ENCODE data around the gene ID3. TPM values are rescaled to one million over a fixed set of nuclear protein-coding genes. Genes with fewer than 3 reads are reported as not detected.

The ID3 gene
- total and polyA plus RNA-seq, 7 experiments from 2014 or later = 13.0 to 89.4 (median 28.3) TPM

GRCh38 chr1:23575226-23575810 is 16.0 kb upstream of the ID3 start:
- no peaks in the 10 kb centered on the region for H3K27me3 ChIP-seq (ENCODE audit: control insufficient read depth in 2 of 2, insufficient read depth in 2 of 2, low read length in 2 of 2)
- H3K4me3 Mint-ChIP-seq = peak overlapping the region in 2 of 10 donors; percentile 11 to 34
- peaks cover 0 to 10% (median 0%) of the 10 kb centered on the region in 5 donors for H3K27me3 Mint-ChIP-seq
- H3K36me3 ChIP-seq (ENCODE audit: control insufficient read depth in 2 of 3, insufficient read depth in 3 of 3, low read length in 3 of 3) = no peaks in the 10 kb centered on the region
- ATAC-seq = no peak
- peaks cover 0 to 3% (median 0%) of the 10 kb centered on the region in 11 donors for H3K9me3 Mint-ChIP-seq
- peaks cover 6 to 29% of the 10 kb centered on the region in 2 donors for H3K4me1 ChIP-seq (ENCODE audit: control insufficient read depth in 2 of 2, insufficient read depth in 2 of 2, low read length in 2 of 2)
- H3K4me1 Mint-ChIP-seq = peaks cover 12 to 63% (median 46%) of the 10 kb centered on the region in 7 donors
- peak overlapping the region in 6 of 9 donors; percentile 48 to 78 (median 60) for H3K27ac Mint-ChIP-seq
- no peaks in the 10 kb centered on the region for H3K9me3 ChIP-seq (ENCODE audit: control insufficient read depth in 2 of 3, low read length in 3 of 3)
- H3K27ac ChIP-seq (ENCODE audit: low read depth, low read length) = no peak overlapping the region
- ChIA-PET CTCF (interaction anchor here (2.0 kb wide), 1 partner anchor 23 kb away, joined by 9 read pairs; no protein-coding TSS in a partner anchor), POLR2A (interaction anchor here (1.9 to 57.7 kb wide), 4 partner anchors 8 to 22 kb away, joined by 4 to 1267 read pairs (median 46); partner anchors contain the start of gene ID3)
- DNase-seq = no peak
- intact Hi-C loops (cut with micrococcal nuclease) = no loop called here
- no peak overlapping the region for H3K4me3 ChIP-seq (ENCODE audit: low read length)
- no peaks in the 10 kb centered on the region for H3K36me3 Mint-ChIP-seq

GRCh38 chr1:23574265-23574754 is 15.0 kb upstream of the ID3 start:
- POLR2A ChIA-PET = interaction anchor here (0.6 to 57.7 kb wide), 5 partner anchors 15 to 1414 kb away, joined by 3 to 1267 read pairs (median 4); partner anchors contain the start of gene ID3

DNA sequence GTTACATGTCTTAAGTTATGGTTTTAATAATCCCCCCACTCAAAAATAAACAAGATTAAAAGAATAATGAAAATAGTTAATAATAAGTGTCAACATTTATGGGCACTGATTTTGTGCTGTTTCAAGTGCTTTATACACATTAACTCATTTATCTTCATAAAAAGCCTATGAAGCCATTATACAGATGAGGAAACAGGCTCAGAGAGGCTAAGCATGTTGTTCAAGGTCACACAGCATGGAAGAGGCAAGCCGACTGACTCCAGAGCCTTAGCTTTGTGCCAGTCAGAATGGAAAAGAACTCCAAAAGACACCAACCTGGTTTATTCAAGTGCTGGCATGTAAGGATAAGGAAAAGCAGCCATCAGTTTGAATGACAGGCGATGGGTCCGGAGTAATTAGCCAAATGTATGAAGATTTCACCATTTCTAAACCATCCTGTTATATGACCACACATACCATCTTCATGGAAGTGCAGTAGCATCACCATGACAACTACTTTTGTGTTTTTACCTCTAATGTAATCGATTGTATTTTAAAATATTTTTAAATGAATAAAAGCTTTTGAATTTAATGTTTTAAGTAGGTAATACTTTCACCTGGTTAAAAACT is 14.4 kb upstream of the ID3 start:
- Histone ChIP-seq H3K36me3 (ENCODE audit: control insufficient read depth in 2 of 3, insufficient read depth in 3 of 3, low read length in 3 of 3) (no peaks in the 10 kb centered on the region), H3K27ac (ENCODE audit: low read depth, low read length) (no peak overlapping the region), H3K9me3 (ENCODE audit: control insufficient read depth in 2 of 3, low read length in 3 of 3) (no peaks in the 10 kb centered on the region), H3K4me1 (ENCODE audit: control insufficient read depth in 2 of 2, insufficient read depth in 2 of 2, low read length in 2 of 2) (peaks cover 6 to 23% of the 10 kb centered on the region in 2 donors), H3K27me3 (ENCODE audit: control insufficient read depth in 2 of 2, insufficient read depth in 2 of 2, low read length in 2 of 2) (no peaks in the 10 kb centered on the region), H3K4me3 (ENCODE audit: low read length) (no peak overlapping the region)
- no peak for DNase-seq
- POLR2A ChIA-PET = interaction anchor here (0.7 to 57.7 kb wide), 7 partner anchors 15 to 170 kb away, joined by 3 to 1267 read pairs (median 4); partner anchors contain the start of gene ID3
- Mint-ChIP-seq H3K4me1 (peaks cover 10 to 59% (median 44%) of the 10 kb centered on the region in 7 donors), H3K4me3 (no peak overlapping the region), H3K27ac (no peak overlapping the region), H3K27me3 (peaks cover 0 to 24% (median 1%) of the 10 kb centered on the region in 5 donors), H3K9me3 (peaks cover 0 to 3% (median 0%) of the 10 kb centered on the region in 11 donors), H3K36me3 (no peaks in the 10 kb centered on the region)
- CTCF ChIA-PET = no interaction called here
- no peak for ATAC-seq
- intact Hi-C loops (cut with micrococcal nuclease) = no loop called here

More at GRCh38 chr1:23574265-23574754, 15.0 kb upstream of the ID3 start:
- Histone ChIP-seq H3K27ac (ENCODE audit: low read depth, low read length) (no peak overlapping the region), H3K4me3 (ENCODE audit: low read length) (no peak overlapping the region), H3K4me1 (ENCODE audit: control insufficient read depth in 2 of 2, insufficient read depth in 2 of 2, low read length in 2 of 2) (peaks cover 6 to 29% of the 10 kb centered on the region in 2 donors), H3K36me3 (ENCODE audit: control insufficient read depth in 2 of 3, insufficient read depth in 3 of 3, low read length in 3 of 3) (no peaks in the 10 kb centered on the region), H3K9me3 (ENCODE audit: control insufficient read depth in 2 of 3, low read length in 3 of 3) (no peaks in the 10 kb centered on the region), H3K27me3 (ENCODE audit: control insufficient read depth in 2 of 2, insufficient read depth in 2 of 2, low read length in 2 of 2) (no peaks in the 10 kb centered on the region)
- CTCF ChIA-PET = no interaction called here
- peak overlapping the region in 4 of 9 donors; percentile 5 to 78 (median 53) for H3K27ac Mint-ChIP-seq
- H3K9me3 Mint-ChIP-seq = peaks cover 0 to 3% (median 0%) of the 10 kb centered on the region in 11 donors
- intact Hi-C loops (cut with micrococcal nuclease) = no loop called here
- DNase-seq = no peak
- no peaks in the 10 kb centered on the region for H3K36me3 Mint-ChIP-seq
- peaks cover 0 to 18% (median 0%) of the 10 kb centered on the region in 5 donors for H3K27me3 Mint-ChIP-seq
- peaks cover 12 to 61% (median 44%) of the 10 kb centered on the region in 7 donors for H3K4me1 Mint-ChIP-seq
- ATAC-seq = no peak
- no peak overlapping the region for H3K4me3 Mint-ChIP-seq

- Mint-ChIP-seq H3K27me3 (peaks cover 0 to 43% (median 6%) of the 10 kb centered on the region in 5 donors), H3K36me3 (peaks cover 0 to 4% (median 0%) of the 10 kb centered on the region in 5 donors), H3K4me3 (no peak overlapping the region), H3K4me1 (peaks cover 13 to 50% (median 41%) of the 10 kb centered on the region in 7 donors), H3K27ac (no peak overlapping the region), H3K9me3 (peaks cover 0 to 3% (median 0%) of the 10 kb centered on the region in 11 donors)
- H3K4me3 ChIP-seq (ENCODE audit: low read length) = no peak overlapping the region
- H3K36me3 ChIP-seq (ENCODE audit: control insufficient read depth in 2 of 3, insufficient read depth in 3 of 3, low read length in 3 of 3) = no peaks in the 10 kb centered on the region
- no peak for ATAC-seq
- no peak for DNase-seq
- H3K27ac ChIP-seq (ENCODE audit: low read depth, low read length) = no peak overlapping the region
- intact Hi-C loops (cut with micrococcal nuclease) = no loop called here
- ChIA-PET CTCF (interaction anchor here (0.7 to 2.0 kb wide), 3 partner anchors 10 to 73 kb away, joined by 3 to 5 read pairs (median 4); no protein-coding TSS in a partner anchor), POLR2A (interaction anchor here (0.7 to 57.7 kb wide), 4 partner anchors 14 to 56 kb away, joined by 3 to 1267 read pairs (median 26); partner anchors contain the start of gene ID3)
- no peaks in the 10 kb centered on the region for H3K9me3 ChIP-seq (ENCODE audit: control insufficient read depth in 2 of 3, low read length in 3 of 3)
- no peaks in the 10 kb centered on the region for H3K27me3 ChIP-seq (ENCODE audit: control insufficient read depth in 2 of 2, insufficient read depth in 2 of 2, low read length in 2 of 2)
- peaks cover 0 to 5% of the 10 kb centered on the region in 2 donors for H3K4me1 ChIP-seq (ENCODE audit: control insufficient read depth in 2 of 2, insufficient read depth in 2 of 2, low read length in 2 of 2)
Observed at GRCh38 chr1:23571465-23571864, 12.2 kb upstream of the ID3 start.

DNA sequence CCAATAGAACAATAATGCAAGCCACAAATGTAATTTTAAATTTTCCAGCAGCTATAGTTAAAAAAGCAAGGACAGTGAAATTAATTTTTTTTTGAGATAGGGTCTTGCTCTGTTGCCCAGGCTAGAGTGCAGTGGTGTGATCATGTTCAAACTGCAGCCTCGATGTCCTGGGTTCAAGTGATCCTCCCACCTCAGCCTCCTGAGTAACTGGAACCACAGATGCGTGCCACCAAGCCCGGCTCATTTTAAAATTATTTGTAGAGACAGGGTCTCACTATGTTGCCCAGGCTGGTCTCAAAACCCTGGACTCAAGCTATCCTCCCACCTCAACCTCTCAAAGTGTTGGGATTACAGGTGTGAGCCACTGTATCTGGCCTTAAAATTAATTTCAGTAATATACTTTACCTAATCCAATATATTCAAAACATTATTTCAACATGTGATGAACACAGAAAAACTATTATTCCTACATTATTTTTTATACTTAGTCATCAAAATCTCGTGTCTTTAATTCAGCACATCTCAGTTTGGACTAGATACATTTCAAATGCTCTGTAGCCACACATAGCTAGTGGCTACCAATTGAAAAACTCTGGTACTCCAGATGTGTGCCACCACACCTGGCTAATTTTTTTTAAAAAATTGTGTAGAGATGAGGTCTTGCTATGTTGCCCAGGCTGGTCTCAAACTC is 10.8 kb upstream of the ID3 start:
- CTCF ChIA-PET = interaction anchor here (0.7 to 2.1 kb wide), 3 partner anchors 65 to 205 kb away, joined by 3 to 9 read pairs (median 4); no protein-coding TSS in a partner anchor
- intact Hi-C loops (cut with micrococcal nuclease) = no loop called here
- Mint-ChIP-seq H3K27me3 (peaks cover 0 to 56% (median 6%) of the 10 kb centered on the region in 5 donors), H3K27ac (peak overlapping the region in 2 of 9 donors; percentile 1 to 80), H3K4me1 (peaks cover 14 to 44% (median 35%) of the 10 kb centered on the region in 7 donors), H3K4me3 (peak overlapping the region in 3 of 10 donors; percentile 76 to 98 (median 76)), H3K36me3 (peaks cover 0 to 6% (median 0%) of the 10 kb centered on the region in 5 donors), H3K9me3 (peaks cover 0 to 3% (median 0%) of the 10 kb centered on the region in 11 donors)
- Histone ChIP-seq H3K4me1 (ENCODE audit: control insufficient read depth in 2 of 2, insufficient read depth in 2 of 2, low read length in 2 of 2) (peaks cover 0 to 4% of the 10 kb centered on the region in 2 donors), H3K36me3 (ENCODE audit: control insufficient read depth in 2 of 3, insufficient read depth in 3 of 3, low read length in 3 of 3) (no peaks in the 10 kb centered on the region), H3K9me3 (ENCODE audit: control insufficient read depth in 2 of 3, low read length in 3 of 3) (no peaks in the 10 kb centered on the region), H3K27me3 (ENCODE audit: control insufficient read depth in 2 of 2, insufficient read depth in 2 of 2, low read length in 2 of 2) (no peaks in the 10 kb centered on the region), H3K27ac (ENCODE audit: low read depth, low read length) (no peak overlapping the region), H3K4me3 (ENCODE audit: low read length) (no peak overlapping the region)
- DNase-seq = no peak
- POLR2A ChIA-PET = interaction anchor here (0.8 to 57.7 kb wide), 5 partner anchors 13 to 58 kb away, joined by 3 to 1267 read pairs (median 8); partner anchors contain the start of gene ID3
- no peak for ATAC-seq

All from naive thymus-derived CD4-positive, alpha-beta T cell (primary cell).